PC-3 (cell line): ENCODE measurements around the gene PRKAR2B. TPM values are rescaled to one million over a fixed set of nuclear protein-coding genes. Genes with fewer than 3 reads are reported as not detected.

Experiments used
- ATAC-seq: fragments of 200-7000 bp; cut with Tn5 transposase; 2 replicates; pipeline ENCODE4 v1.9.1; 2020; ENCODE audit warnings: mild to moderate bottlenecking, moderate library complexity
- BruUV-seq: library from RNA; stranded (reverse); fragments of 400-500 nt; replicated peaks from 2 replicates; lab custom pipeline; 2021; lab: Mats Ljungman, UMichigan
- CTCF ChIA-PET: fragments of 300-600 bp; sonication (Branson Sonifier 250); formaldehyde crosslinking; loops from one replicate; lab custom pipeline; 2022; ENCODE audit warnings: antibody characterized with exemption; lab: Charles Lee
- POLR2A ChIA-PET: fragments of 300-600 bp; sonication (Branson Sonifier 250); formaldehyde crosslinking; loops from one replicate; lab custom pipeline; 2022; ENCODE audit warnings: antibody characterized with exemption; ENCODE audit not compliant: unreplicated experiment; lab: Charles Lee
- DNase-seq: peaks from one replicate; pipeline ENCODE4 v3.0.0-alpha.2; 2015
- H2AFZ ChIP-seq: fragments of 300-600 bp; sonication (generic); 2 replicates; pipeline ENCODE4 v1.6.0; 2016; ENCODE audit warnings: antibody characterized with exemption, low read length
- H3F3A ChIP-seq: fragments of 300-600 bp; sonication (generic); one replicate; pipeline ENCODE4 v1.6.0; 2017; ENCODE audit warnings: antibody characterized with exemption, low read length, control low read depth, mild to moderate bottlenecking; ENCODE audit not compliant: unreplicated experiment
- H3K27ac ChIP-seq: fragments of 300-600 bp; sonication (generic); 2 replicates; pipeline ENCODE4 v1.5.1; 2016; ENCODE audit warnings: mild to moderate bottlenecking, low read length
- H3K27me3 ChIP-seq: fragments of 300-600 bp; sonication (generic); 2 replicates; pipeline ENCODE4 v1.6.1; 2016; ENCODE audit warnings: low read length, mixed read lengths
- H3K36me3 ChIP-seq: fragments of 300-600 bp; sonication (generic); 2 replicates; pipeline ENCODE4 v1.6.1; 2016; ENCODE audit warnings: low read depth, mixed run types, low read length, mixed read lengths
- H3K4me1 ChIP-seq: fragments of 300-600 bp; sonication (generic); 2 replicates; pipeline ENCODE4 v1.5.1; 2016; ENCODE audit warnings: low read length; ENCODE audit not compliant: insufficient read depth
- H3K4me2 ChIP-seq: fragments of 300-600 bp; sonication (generic); 2 replicates; pipeline ENCODE4 v1.6.0; 2016; ENCODE audit warnings: low read length
- H3K4me3 ChIP-seq: fragments of 300-600 bp; sonication (generic); 2 replicates; pipeline ENCODE4 v1.5.1; 2016; ENCODE audit warnings: mild to moderate bottlenecking, low read length, mixed read lengths
- H3K79me2 ChIP-seq: fragments of 300-600 bp; sonication (generic); 2 replicates; pipeline ENCODE4 v1.6.1; 2017; ENCODE audit warnings: low read length, mixed read lengths
- H3K9ac ChIP-seq: fragments of 300-600 bp; sonication (generic); 2 replicates; pipeline ENCODE4 v1.6.0; 2016; ENCODE audit warnings: mild to moderate bottlenecking, low read length
- H3K9me2 ChIP-seq: fragments of 300-600 bp; sonication (generic); replicated peaks from 2 replicates; pipeline ENCODE4 v1.6.1; 2016; ENCODE audit warnings: mixed run types, low read length, mixed read lengths
- H3K9me3 ChIP-seq: fragments of 300-600 bp; sonication (generic); 2 replicates; pipeline ENCODE4 v1.6.1; 2016; ENCODE audit warnings: low read length, mixed read lengths
- H4K20me1 ChIP-seq: fragments of 300-600 bp; sonication (generic); 2 replicates; pipeline ENCODE4 v1.6.1; 2016; ENCODE audit warnings: low read length, mixed read lengths
- CTCF ChIP-seq: fragments of 300-600 bp; sonication (generic); conservative IDR thresholded peaks from 2 replicates; pipeline ENCODE4 v1.5.1; 2017; ENCODE audit warnings: antibody characterized with exemption, low read depth, mild to moderate bottlenecking, low read length
- EZH2 ChIP-seq: fragments of 300-600 bp; sonication (generic); IDR thresholded peaks from one replicate; pipeline ENCODE4 v1.6.1; 2017; ENCODE audit warnings: antibody characterized with exemption, mild to moderate bottlenecking, low read length; ENCODE audit not compliant: unreplicated experiment
- EZH2phosphoT487 ChIP-seq: fragments of 300-600 bp; sonication (generic); IDR thresholded peaks from 2 replicates; pipeline ENCODE4 v1.6.1; 2018; ENCODE audit warnings: mild to moderate bottlenecking, antibody characterized with exemption, low read length, borderline replicate concordance
- intact Hi-C: fragments of 100-400 bp; cut with micrococcal nuclease; formaldehyde crosslinking; loops from 2 replicates; pipeline ENCODE4 v1.9.0; 2023
- total RNA-seq: library from RNA; depleted of rRNA; stranded (reverse); fragments of >200 nt; gene quantifications from 2 replicates; pipeline ENCODE4 v1.2.3, GENCODE V29; 2014

The PRKAR2B gene
- total RNA-seq, 1 experiment from 2014 or later = 0.29 TPM

GRCh38 chr7:107180378-107180777 lies 135.9 kb downstream of the PRKAR2B start:
- Histone ChIP-seq H4K20me1 (peaks cover 4% of the 10 kb centered on the region; the same call in 1 of the 2 replicates), H3K9me2 (no peaks in the 10 kb centered on the region), H3K4me2 (peak overlapping the region; percentile 35), H3K36me3 (peaks cover 8% of the 10 kb centered on the region; the same call in 1 of the 2 replicates), H3F3A (no peaks in the 10 kb centered on the region), H3K9ac (no peak overlapping the region), H3K4me3 (no peak overlapping the region), H2AFZ (no peak overlapping the region), H3K9me3 (no peaks in the 10 kb centered on the region), H3K27ac (0 out of 2 replicates have a peak overlapping the region, but pooled peaks have one; percentile 14), H3K79me2 (0 out of 2 replicates have a peak, but pooled peaks cover 13% of the 10 kb centered on the region), H3K4me1 (peaks cover 12% of the 10 kb centered on the region), H3K27me3 (no peaks in the 10 kb centered on the region)
- TF ChIP-seq EZH2 (no peak), EZH2phosphoT487 (no peak), CTCF (no peak)
- no TSS peak for BruUV-seq
- ChIA-PET POLR2A (no interaction called here), CTCF (no interaction called here)
- intact Hi-C loops = no loop called here
- ATAC-seq (peak; percentile 74), DNase-seq (peak; percentile 53)

- no peaks in the 10 kb centered on the region for H3K9me3 ChIP-seq
- peaks cover 12% of the 10 kb centered on the region for H3K4me1 ChIP-seq
- H3F3A ChIP-seq = no peaks in the 10 kb centered on the region
- TF ChIP-seq CTCF = no peak
- no peak for TF ChIP-seq EZH2
- TF ChIP-seq EZH2phosphoT487 = no peak
- no peaks in the 10 kb centered on the region for H3K9me2 ChIP-seq
- peaks cover 8% of the 10 kb centered on the region; the same call in 1 of the 2 replicates for H3K36me3 ChIP-seq
- BruUV-seq = no TSS peak
- H3K79me2 ChIP-seq = 0 out of 2 replicates have a peak, but pooled peaks cover 13% of the 10 kb centered on the region
- no peak overlapping the region for H3K9ac ChIP-seq
- no peak overlapping the region for H3K4me2 ChIP-seq
- POLR2A ChIA-PET = no interaction called here
- H2AFZ ChIP-seq = no peak overlapping the region
- H3K27me3 ChIP-seq = no peaks in the 10 kb centered on the region
- CTCF ChIA-PET = no interaction called here
- H4K20me1 ChIP-seq = peaks cover 4% of the 10 kb centered on the region; the same call in 1 of the 2 replicates
- intact Hi-C loops = no loop called here
- no peak overlapping the region for H3K27ac ChIP-seq
- no peak overlapping the region for H3K4me3 ChIP-seq
- DNase-seq = no peak
- no peak for ATAC-seq
Measured at GRCh38 chr7:107181172-107181571, 136.7 kb downstream of the PRKAR2B start.

DNA sequence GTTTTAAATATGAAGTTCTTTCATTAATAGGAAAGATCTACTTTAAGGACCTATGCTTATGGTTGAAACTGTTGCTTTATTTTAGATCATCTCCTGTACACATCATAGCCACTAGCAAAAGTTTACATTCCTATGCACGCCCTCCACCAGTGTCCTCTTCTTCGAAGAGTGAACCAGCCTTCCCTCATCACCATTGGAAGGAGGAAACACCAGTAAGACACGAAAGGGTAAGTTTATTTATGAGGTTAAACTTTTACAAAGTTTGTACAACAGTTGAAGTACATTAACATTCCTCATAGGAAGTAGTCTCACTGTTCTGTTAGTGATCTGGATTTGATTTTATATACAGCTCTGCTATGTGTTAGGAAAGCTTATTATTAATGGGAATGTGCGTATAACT lies 141.2 kb downstream of the PRKAR2B start:
- Histone ChIP-seq H3K27me3 (no peaks in the 10 kb centered on the region), H3K4me1 (no peaks in the 10 kb centered on the region), H3K27ac (no peak overlapping the region), H3K4me3 (no peak overlapping the region), H3K9me3 (no peaks in the 10 kb centered on the region), H3K79me2 (no peaks in the 10 kb centered on the region), H3K36me3 (peaks cover 22% of the 10 kb centered on the region), H3K9me2 (no peaks in the 10 kb centered on the region), H3K4me2 (no peak overlapping the region), H2AFZ (no peak overlapping the region), H3F3A (no peaks in the 10 kb centered on the region), H3K9ac (no peak overlapping the region), H4K20me1 (no peaks in the 10 kb centered on the region)
- intact Hi-C loops = no loop called here
- POLR2A ChIA-PET = no interaction called here
- no TSS peak for BruUV-seq
- TF ChIP-seq EZH2phosphoT487 (no peak), EZH2 (no peak), CTCF (no peak)
- no peak for ATAC-seq
- no peak for DNase-seq
- CTCF ChIA-PET = no interaction called here
